Sigmoid colon (tissue), 4 donors: ENCODE results near the gene ZNF593OS.

ENCODE experiments used
- EP300 ChIP-seq, 4 donors: sonication (generic); formaldehyde crosslinking; IDR thresholded peaks; one replicate each; pipeline ENCODE4 v1.6.1; 2017; ENCODE audit warnings: antibody characterized with exemption in 4 of 4
- POLR2A ChIP-seq, 2 donors: fragments of 450-650 bp; IDR thresholded peaks; one replicate each; pipeline ENCODE4 v1.6.1; 2016; ENCODE audit warnings: antibody characterized with exemption in 2 of 2, mild to moderate bottlenecking in 2 of 2, moderate library complexity in 2 of 2
- TF ChIP-seq, protein P1 (sequence below), 4 experiments: fragments of 450-650 bp in 3 of 4; fragments of 200-600 bp in 1 of 4; IDR thresholded peaks; one replicate each; pipeline ENCODE4 v1.5.1; 2016 to 2019; ENCODE audit warnings: antibody characterized with exemption in 4 of 4, mild to moderate bottlenecking in 3 of 4, moderate library complexity in 2 of 4

DNA sequence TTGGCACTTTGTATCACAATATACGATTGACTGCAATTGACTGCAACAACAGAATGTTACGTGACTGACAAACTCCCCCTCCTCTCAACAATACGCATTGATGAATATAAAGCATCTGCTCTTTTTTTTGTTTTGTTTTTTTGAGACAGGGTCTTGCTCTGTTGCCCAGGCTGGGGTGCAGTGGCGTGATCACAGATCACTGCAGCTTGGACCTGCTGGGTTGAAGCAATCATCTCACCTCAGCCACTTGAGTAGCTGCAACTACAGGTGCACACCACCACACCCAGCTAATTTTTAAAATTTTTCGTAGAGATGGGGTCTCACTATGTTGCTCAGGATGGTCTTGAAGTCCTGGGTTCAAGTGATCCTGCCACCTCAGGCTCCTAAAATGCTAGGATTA lies 41.1 kb upstream of the ZNF593OS start:
- TF ChIP-seq, protein P1, sequence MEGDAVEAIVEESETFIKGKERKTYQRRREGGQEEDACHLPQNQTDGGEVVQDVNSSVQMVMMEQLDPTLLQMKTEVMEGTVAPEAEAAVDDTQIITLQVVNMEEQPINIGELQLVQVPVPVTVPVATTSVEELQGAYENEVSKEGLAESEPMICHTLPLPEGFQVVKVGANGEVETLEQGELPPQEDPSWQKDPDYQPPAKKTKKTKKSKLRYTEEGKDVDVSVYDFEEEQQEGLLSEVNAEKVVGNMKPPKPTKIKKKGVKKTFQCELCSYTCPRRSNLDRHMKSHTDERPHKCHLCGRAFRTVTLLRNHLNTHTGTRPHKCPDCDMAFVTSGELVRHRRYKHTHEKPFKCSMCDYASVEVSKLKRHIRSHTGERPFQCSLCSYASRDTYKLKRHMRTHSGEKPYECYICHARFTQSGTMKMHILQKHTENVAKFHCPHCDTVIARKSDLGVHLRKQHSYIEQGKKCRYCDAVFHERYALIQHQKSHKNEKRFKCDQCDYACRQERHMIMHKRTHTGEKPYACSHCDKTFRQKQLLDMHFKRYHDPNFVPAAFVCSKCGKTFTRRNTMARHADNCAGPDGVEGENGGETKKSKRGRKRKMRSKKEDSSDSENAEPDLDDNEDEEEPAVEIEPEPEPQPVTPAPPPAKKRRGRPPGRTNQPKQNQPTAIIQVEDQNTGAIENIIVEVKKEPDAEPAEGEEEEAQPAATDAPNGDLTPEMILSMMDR (IDR thresholded peaks at IDR 0.05): no peak
- TF ChIP-seq EP300 (IDR thresholded peaks at IDR 0.05) (no peak), POLR2A (IDR thresholded peaks at IDR 0.05) (no peak)
